H1 (cell line): ENCODE data around the gene MTFP1. TPM values are rescaled to one million over a fixed set of nuclear protein-coding genes. Genes with fewer than 3 reads are reported as not detected.

ENCODE experiments used
- CTCF ChIA-PET: fragments of 300-600 bp; sonication (Branson Sonifier 250); formaldehyde crosslinking; loops from one replicate; lab custom pipeline; 2021; ENCODE audit not compliant: partially characterized antibody; lab: Charles Lee
- POLR2A ChIA-PET: fragments of 300-600 bp; sonication (Branson Sonifier 250); formaldehyde crosslinking; loops from one replicate; lab custom pipeline; 2021; ENCODE audit warnings: inconsistent platforms; ENCODE audit not compliant: partially characterized antibody; lab: Charles Lee
- DNase-seq, 2 experiments: peaks; one replicate each; pipeline versions ENCODE4 v3.0.0 to v3.0.0-alpha.2; 2010 to 2022; ENCODE audit warnings: low spot score in 2 of 2, low read depth in 1 of 2, mixed read lengths in 1 of 2
- FAIRE-seq: peaks from 2 replicates; lab custom pipeline; 2011; peaks lifted over from hg19 to GRCh38; lab: Jason Lieb, UNC
- H2AFZ ChIP-seq: 2 replicates; pipeline ENCODE4 v1.8.1; 2012; ENCODE audit warnings: low read length, inconsistent platforms
- H2AK5ac ChIP-seq: 2 replicates; pipeline ENCODE4 v1.6.1; 2013; ENCODE audit warnings: low read depth, low read length
- H2BK120ac ChIP-seq: replicated peaks from 2 replicates; pipeline ENCODE3; 2013; ENCODE audit warnings: low read depth, low read length, inconsistent platforms
- H2BK12ac ChIP-seq: 2 replicates; pipeline ENCODE4 v1.6.1; 2013; ENCODE audit warnings: low read depth, low read length
- H2BK15ac ChIP-seq: 2 replicates; pipeline ENCODE4 v1.6.1; 2013; ENCODE audit warnings: low read length
- H2BK20ac ChIP-seq: 2 replicates; pipeline ENCODE4 v1.6.1; 2013; ENCODE audit warnings: low read length
- H2BK5ac ChIP-seq: 2 replicates; pipeline ENCODE4 v1.6.1; 2013; ENCODE audit warnings: low read depth, low read length
- H3K14ac ChIP-seq: 2 replicates; pipeline ENCODE4 v1.6.1; 2013; ENCODE audit warnings: inconsistent platforms; ENCODE audit not compliant: insufficient read length
- H3K18ac ChIP-seq: 2 replicates; pipeline ENCODE4 v1.6.1; 2013; ENCODE audit warnings: low read length; ENCODE audit errors: extremely low read depth
- H3K23ac ChIP-seq: 2 replicates; pipeline ENCODE4 v1.6.1; 2013; ENCODE audit warnings: inconsistent platforms; ENCODE audit not compliant: insufficient read length
- H3K23me2 ChIP-seq: 2 replicates; pipeline ENCODE4 v1.6.1; 2013; ENCODE audit warnings: low read depth, low read length
- H3K27ac ChIP-seq: 2 replicates; pipeline ENCODE4 v1.6.1; 2011; ENCODE audit warnings: low read depth, low read length, inconsistent platforms
- H3K27me3 ChIP-seq, 4 experiments: replicated peaks in 1 of 4; 1 replicate in 1 of 4; 2 replicates in 3 of 4; pipeline versions ENCODE4 v1.6.1 to v1.8.1; 2011 to 2013; ENCODE audit warnings: low read length in 3 of 4, mild to moderate bottlenecking in 3 of 4, inconsistent platforms in 2 of 4, mixed read lengths in 2 of 4, moderate library complexity in 1 of 4; ENCODE audit not compliant: control insufficient read depth in 3 of 4, insufficient read depth in 3 of 4; ENCODE audit errors: extremely low read depth in 1 of 4
- H3K36me3 ChIP-seq, 4 experiments: 2 replicates each; pipeline versions ENCODE4 v1.6.1 to v1.8.1; 2011 to 2013; ENCODE audit warnings: mild to moderate bottlenecking in 4 of 4, low read length in 3 of 4, moderate library complexity in 2 of 4, control low read depth in 1 of 4, inconsistent platforms in 1 of 4; ENCODE audit not compliant: insufficient read depth in 4 of 4, control insufficient read depth in 2 of 4
- H3K4ac ChIP-seq: replicated peaks from 2 replicates; pipeline ENCODE3; 2013; ENCODE audit warnings: low read length, low read depth, mixed read lengths, inconsistent platforms; ENCODE audit not compliant: insufficient read length
- H3K4me1 ChIP-seq, 4 experiments: replicated peaks in 1 of 4; 1 replicate in 1 of 4; 2 replicates in 3 of 4; pipeline versions ENCODE4 v1.6.1 to v1.8.1; 2011 to 2013; ENCODE audit warnings: low read length in 3 of 4, inconsistent platforms in 2 of 4, mixed read lengths in 1 of 4; ENCODE audit not compliant: insufficient read depth in 4 of 4, control insufficient read depth in 3 of 4
- H3K4me2 ChIP-seq, 2 experiments: 2 replicates each; pipeline versions ENCODE4 v1.6.1 to v1.8.1; 2011 to 2013; ENCODE audit warnings: low read depth in 2 of 2, low read length in 2 of 2, control low read depth in 1 of 2, inconsistent platforms in 1 of 2, mild to moderate bottlenecking in 1 of 2; ENCODE audit not compliant: insufficient read depth in 1 of 2
- H3K4me3 ChIP-seq, 4 experiments: fragments of 200-600, 300-600 bp in 1 of 4; sonication (generic), shearing (Covaris generic), sonication (Bioruptor Twin) in 1 of 4; 2 replicates each; pipeline versions ENCODE4 v1.5.1 to v1.8.1; 2011 to 2016; ENCODE audit warnings: low read length in 4 of 4, low read depth in 3 of 4, control low read depth in 2 of 4, inconsistent platforms in 2 of 4, mild to moderate bottlenecking in 2 of 4, mixed read lengths in 1 of 4, moderate library complexity in 1 of 4; ENCODE audit not compliant: insufficient read depth in 2 of 4; ENCODE audit errors: extremely low read depth in 1 of 4
- H3K56ac ChIP-seq: replicated peaks from 2 replicates; pipeline ENCODE3; 2013; ENCODE audit warnings: low read depth, mild to moderate bottlenecking, mixed read lengths, low read length, inconsistent platforms; ENCODE audit not compliant: insufficient read length
- H3K79me1 ChIP-seq: 2 replicates; pipeline ENCODE4 v1.6.1; 2013; ENCODE audit warnings: low read depth, low read length, control low read depth
- H3K79me2 ChIP-seq, 2 experiments: 2 replicates each; pipeline versions ENCODE4 v1.6.1 to v1.8.1; 2012 to 2013; ENCODE audit warnings: low read length in 2 of 2, mild to moderate bottlenecking in 2 of 2, inconsistent platforms in 1 of 2; ENCODE audit not compliant: insufficient read depth in 2 of 2, control insufficient read depth in 1 of 2
- H3K9ac ChIP-seq, 4 experiments: replicated peaks in 1 of 4; 1 replicate in 1 of 4; 2 replicates in 3 of 4; pipeline versions ENCODE4 v1.6.1 to v1.8.1; 2011 to 2013; ENCODE audit warnings: low read depth in 3 of 4, low read length in 3 of 4, control low read depth in 2 of 4, mild to moderate bottlenecking in 2 of 4, moderate library complexity in 2 of 4, inconsistent platforms in 1 of 4; ENCODE audit errors: extremely low read depth in 1 of 4
- H3K9me3 ChIP-seq, 2 experiments: 2 replicates each; pipeline versions ENCODE4 v1.6.1 to v1.8.1; 2012 to 2013; ENCODE audit warnings: mild to moderate bottlenecking in 2 of 2, moderate library complexity in 2 of 2, control low read depth in 1 of 2, inconsistent platforms in 1 of 2, low read depth in 1 of 2, low read length in 1 of 2, mixed read lengths in 1 of 2; ENCODE audit not compliant: insufficient read depth in 2 of 2
- H4K20me1 ChIP-seq, 2 experiments: replicated peaks in 1 of 2; 2 replicates each; pipeline versions ENCODE3 to v1.8.1; 2011 to 2013; ENCODE audit warnings: inconsistent platforms in 2 of 2, low read length in 2 of 2, mild to moderate bottlenecking in 1 of 2; ENCODE audit not compliant: insufficient read depth in 2 of 2, control insufficient read depth in 1 of 2
- H4K5ac ChIP-seq: 2 replicates; pipeline ENCODE4 v1.6.1; 2013; ENCODE audit warnings: low read length, low read depth, mixed read lengths, inconsistent platforms; ENCODE audit not compliant: insufficient read length
- H4K8ac ChIP-seq: 2 replicates; pipeline ENCODE4 v1.8.0; 2013; ENCODE audit warnings: mild to moderate bottlenecking, moderate library complexity, low read length, inconsistent platforms; ENCODE audit not compliant: insufficient read depth; ENCODE audit errors: extremely low read depth
- H4K91ac ChIP-seq: replicated peaks from 2 replicates; pipeline ENCODE3; 2013; ENCODE audit warnings: low read length, mixed read lengths, inconsistent platforms; ENCODE audit not compliant: insufficient read length
- CBX8 ChIP-seq: fragments of 300-800, 300-1000 bp; sonication (generic); IDR thresholded peaks from 2 replicates; pipeline ENCODE4 v1.7.1; 2016; ENCODE audit warnings: low read depth, low read length, borderline replicate concordance
- CEBPB ChIP-seq: IDR thresholded peaks from 2 replicates; pipeline ENCODE4 v1.6.1; 2012; ENCODE audit warnings: low read depth, low read length
- EGR1 ChIP-seq: IDR thresholded peaks from 2 replicates; pipeline ENCODE4 v1.6.1; 2011; ENCODE audit warnings: low read depth, low read length, borderline replicate concordance
- SUZ12 ChIP-seq: fragments of 200-600 bp; sonication (generic); IDR thresholded peaks from 2 replicates; pipeline ENCODE4 v1.6.1; 2012; ENCODE audit warnings: mild to moderate bottlenecking, inconsistent platforms, low read length, moderate library complexity, mixed read lengths
- TAF7 ChIP-seq: optimal IDR thresholded peaks from 2 replicates; pipeline ENCODE3; 2011; ENCODE audit warnings: low read depth, mild to moderate bottlenecking, inconsistent platforms, low read length, moderate library complexity, borderline replicate concordance
- TCF12 ChIP-seq: IDR thresholded peaks from 2 replicates; pipeline ENCODE4 v1.6.1; 2011; ENCODE audit warnings: low read depth, mild to moderate bottlenecking, low read length
- YY1 ChIP-seq: IDR thresholded peaks from 2 replicates; pipeline ENCODE4 v1.6.1; 2011; ENCODE audit warnings: low read depth, mild to moderate bottlenecking, low read length
- WGBS, 2 experiments: shearing (Covaris generic) in 1 of 2; methylation state at CpG; one replicate each; pipeline versions ENCODE4 v1.1.6 to v1.1.7; 2013 to 2015; ENCODE audit warnings: low lambda C conversion rate in 2 of 2, mixed read lengths in 2 of 2, inconsistent platforms in 1 of 2, low coverage in 1 of 2, missing lambda C conversion rate in 1 of 2; ENCODE audit not compliant: insufficient replicate concordance in 2 of 2, insufficient coverage in 1 of 2, insufficient read length in 1 of 2; ENCODE audit errors: extremely low coverage in 1 of 2, missing lambda C conversion rate in 1 of 2; 5-methylcytosine and 5-hydroxymethylcytosine counted together
- polyA plus RNA-seq, 7 experiments: library from polyadenylated mRNA; depleted of rRNA in 3 of 7; stranded (reverse) in 5 of 7; unstranded in 2 of 7; fragments of >200 nt in 5 of 7; fragments of 200-250 nt in 2 of 7; gene quantifications; 1 replicate in 5 of 7; 2 replicates in 1 of 7; 4 replicates in 1 of 7; pipeline versions ENCODE4 v1.2.1 to v1.2.3, GENCODE V29; 2011 to 2013; ENCODE audit warnings: missing spikeins in 2 of 7, mixed read lengths in 2 of 7
- total RNA-seq: library from RNA; stranded (reverse); fragmentation: NEBNext Ultra II Directional; extraction: Animal tissue kit (Norgen Biotek cat#: 25700); gene quantifications from 2 replicates; pipeline ENCODE4 v1.2.1, GENCODE V29; 2021
- TF ChIP-seq, protein P1 (sequence below), 3 experiments: IDR thresholded peaks; 1 replicate in 2 of 3; 2 replicates in 1 of 3; pipeline versions ENCODE4 v1.5.1 to v1.6.1; 2011; ENCODE audit warnings: low read length in 3 of 3, mild to moderate bottlenecking in 3 of 3, inconsistent platforms in 2 of 3, low read depth in 1 of 3, moderate library complexity in 1 of 3; ENCODE audit not compliant: insufficient read depth in 1 of 3; ENCODE audit errors: control extremely low read depth in 1 of 3

MTFP1 gene
- total and polyA plus RNA-seq, 2 of the 8 experiments (the other 6 are each of a cell fraction or from before 2014, with no cell fraction given): 59.8 to 98.8 TPM

DNA sequence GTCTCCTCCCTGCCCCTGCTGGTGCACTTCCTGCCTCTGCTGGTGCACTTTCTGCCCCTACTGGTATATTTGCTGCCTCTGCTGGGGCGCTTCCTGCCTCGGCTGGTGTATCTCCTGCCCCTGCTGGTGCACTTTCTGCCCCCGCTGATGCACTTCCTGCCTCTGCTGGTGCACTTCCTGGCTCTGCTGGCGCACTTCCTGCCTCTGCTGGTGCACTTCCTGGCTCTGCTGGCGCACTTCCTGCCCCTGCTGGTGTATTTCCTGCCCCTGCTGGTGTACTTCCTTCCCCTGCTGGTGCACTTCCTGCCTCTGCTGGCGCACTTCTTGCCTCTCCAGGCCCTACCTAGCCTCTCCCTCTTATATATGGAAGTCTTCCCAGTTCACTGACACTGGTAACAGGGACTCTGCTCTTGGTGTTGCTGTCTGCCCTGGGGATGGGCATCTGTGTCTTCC, 10.1 kb downstream of the MTFP1 start:
- Histone ChIP-seq H2AK5ac (peak overlapping the region; percentile 65; the same call in 1 of the 2 replicates), H4K20me1 (no peaks in the 10 kb centered on the region), H3K36me3 (no peaks in the 10 kb centered on the region), H4K5ac (no peak overlapping the region), H4K8ac (peak overlapping the region; percentile 1; the same call in 1 of the 2 replicates), H3K18ac (no peak overlapping the region), H3K9ac (no peak overlapping the region), H2BK120ac (no peak overlapping the region), H3K4me3 (no peak overlapping the region), H3K79me2 (no peaks in the 10 kb centered on the region), H2BK15ac (no peak overlapping the region), H3K14ac (no peak overlapping the region), H3K27ac (no peak overlapping the region), H4K91ac (no peak overlapping the region), H3K27me3 (no peaks in the 10 kb centered on the region), H2AFZ (no peak overlapping the region), H3K56ac (no peak overlapping the region), H2BK12ac (peak overlapping the region; percentile 39; the same call in 1 of the 2 replicates), H2BK5ac (no peak overlapping the region), H3K23ac (no peak overlapping the region), H3K4me2 (no peak overlapping the region), H3K9me3 (peaks cover 0 to 6% of the 10 kb centered on the region in 2 experiments; a peak in 1 of 4 replicates), H3K4me1 (peaks cover 0 to 3% (median 0%) of the 10 kb centered on the region in 4 experiments; a peak in 1 of 7 replicates), H2BK20ac (peak overlapping the region; percentile 61; the same call in 1 of the 2 replicates), H3K79me1 (no peaks in the 10 kb centered on the region), H3K4ac (no peak overlapping the region), H3K23me2 (no peaks in the 10 kb centered on the region)
- ChIA-PET POLR2A (interaction anchor here (1.1 to 1.3 kb wide), 2 partner anchors 9 to 12 kb away, joined by 3 to 4 read pairs; no protein-coding TSS in a partner anchor), CTCF (interaction anchor here (1.0 to 3.6 kb wide), 6 partner anchors 9 to 93 kb away, joined by 3 to 25 read pairs (median 6); partner anchors contain the start of gene MTFP1)
- WGBS, 2 experiments: 86% methylated on average over 6 of the region's 6 CpGs; no CpG with 5 or more reads in 1 of the 2 experiments
- no peak for TF ChIP-seq YY1
- TF ChIP-seq EGR1: peak; percentile 68; the same call in 1 of the 2 replicates
- TF ChIP-seq TAF7: no peak
- TF ChIP-seq CEBPB: no peak
- TF ChIP-seq, protein P1, sequence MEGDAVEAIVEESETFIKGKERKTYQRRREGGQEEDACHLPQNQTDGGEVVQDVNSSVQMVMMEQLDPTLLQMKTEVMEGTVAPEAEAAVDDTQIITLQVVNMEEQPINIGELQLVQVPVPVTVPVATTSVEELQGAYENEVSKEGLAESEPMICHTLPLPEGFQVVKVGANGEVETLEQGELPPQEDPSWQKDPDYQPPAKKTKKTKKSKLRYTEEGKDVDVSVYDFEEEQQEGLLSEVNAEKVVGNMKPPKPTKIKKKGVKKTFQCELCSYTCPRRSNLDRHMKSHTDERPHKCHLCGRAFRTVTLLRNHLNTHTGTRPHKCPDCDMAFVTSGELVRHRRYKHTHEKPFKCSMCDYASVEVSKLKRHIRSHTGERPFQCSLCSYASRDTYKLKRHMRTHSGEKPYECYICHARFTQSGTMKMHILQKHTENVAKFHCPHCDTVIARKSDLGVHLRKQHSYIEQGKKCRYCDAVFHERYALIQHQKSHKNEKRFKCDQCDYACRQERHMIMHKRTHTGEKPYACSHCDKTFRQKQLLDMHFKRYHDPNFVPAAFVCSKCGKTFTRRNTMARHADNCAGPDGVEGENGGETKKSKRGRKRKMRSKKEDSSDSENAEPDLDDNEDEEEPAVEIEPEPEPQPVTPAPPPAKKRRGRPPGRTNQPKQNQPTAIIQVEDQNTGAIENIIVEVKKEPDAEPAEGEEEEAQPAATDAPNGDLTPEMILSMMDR (IDR thresholded peaks at IDR 0.05; ENCODE audit: control extremely low read depth in 1 of 3, insufficient read depth in 1 of 3, low read depth in 1 of 3, low read length in 3 of 3): peak in 1 of 3 experiments; percentile 14; a peak in 1 of 4 replicates
- no peak for TF ChIP-seq TCF12
- no peak for TF ChIP-seq CBX8
- TF ChIP-seq SUZ12: no peak
- no peak for FAIRE-seq
- DNase-seq: no peak
